Measurements from ENCODE around the gene C4orf51. TPM values are rescaled to one million over a fixed set of nuclear protein-coding genes. Genes with fewer than 3 reads are reported as not detected.

C4orf51 gene
- total and polyA plus RNA-seq, 8 donors, result not detected

GRCh38 chr4:145665773-145666172 lies 14.2 kb upstream of the C4orf51 start:
- Histone ChIP-seq H3K4me3 (no peak overlapping the region), H3K36me3 (no peaks in the 10 kb centered on the region), H3K27ac (no peak overlapping the region), H3K27me3 (no peaks in the 10 kb centered on the region), H3K9me3 (no peaks in the 10 kb centered on the region), H3K4me1 (no peaks in the 10 kb centered on the region)
- intact Hi-C loops (cut with DNase I), result no loop called here
- no peak for DNase-seq
- no peak for ATAC-seq
- TF ChIP-seq CTCF (IDR thresholded peaks at IDR 0.05), result no peak

- intact Hi-C loops (cut with DNase I), result no loop called here
- no peak overlapping the region for H3K27ac ChIP-seq
Measured at GRCh38 chr4:145670422-145670821, 9.5 kb upstream of the C4orf51 start.

DNA sequence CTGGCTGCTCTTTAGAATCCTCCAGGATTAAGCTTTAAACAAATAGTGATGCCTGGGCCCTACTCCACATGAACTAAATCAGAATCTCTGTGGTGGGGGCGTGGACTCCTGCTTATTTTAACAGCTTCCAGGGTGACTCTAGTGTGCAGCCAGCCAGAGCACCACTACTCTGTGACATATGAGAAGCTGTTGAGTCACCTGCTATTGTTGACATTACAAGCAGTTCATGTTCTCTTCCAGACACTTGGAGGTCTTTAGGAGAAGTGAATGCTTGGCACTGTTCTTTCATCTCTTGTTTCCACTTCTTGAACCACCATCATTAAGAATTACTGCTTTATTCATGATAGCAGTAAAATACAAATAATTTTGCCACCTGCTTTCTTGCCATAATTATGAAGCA lies 426 bp upstream of the C4orf51 start:
- Histone ChIP-seq H3K36me3 (no peaks in the 10 kb centered on the region), H3K4me3 (no peak overlapping the region), H3K9me3 (peaks cover 0 to 8% of the 10 kb centered on the region in 2 donors), H3K27me3 (no peaks in the 10 kb centered on the region), H3K27ac (peak overlapping the region; percentile 21 to 57), H3K4me1 (peaks cover 0 to 4% of the 10 kb centered on the region in 2 donors)
- DNase-seq, result peak in 2 of 4 donors; percentile 60 to 66
- intact Hi-C loops (cut with DNase I), result no loop called here
- TF ChIP-seq CTCF (IDR thresholded peaks at IDR 0.05), result no peak
- peak; percentile 92 for ATAC-seq

More at GRCh38 chr4:145670422-145670821, 9.5 kb upstream of the C4orf51 start:
- Histone ChIP-seq H3K9me3 (no peaks in the 10 kb centered on the region), H3K27me3 (no peaks in the 10 kb centered on the region), H3K4me1 (no peaks in the 10 kb centered on the region), H3K36me3 (no peaks in the 10 kb centered on the region), H3K4me3 (no peak overlapping the region)
- TF ChIP-seq CTCF (IDR thresholded peaks at IDR 0.05), result no peak
- DNase-seq, result no peak
- no peak for ATAC-seq

- peak; percentile 57 for ATAC-seq
- no peak for TF ChIP-seq CTCF (IDR thresholded peaks at IDR 0.05)
- no peaks in the 10 kb centered on the region for H3K27me3 ChIP-seq
Measured at GRCh38 chr4:145680902-145681301, 956 bp downstream of the C4orf51 start.

DNA sequence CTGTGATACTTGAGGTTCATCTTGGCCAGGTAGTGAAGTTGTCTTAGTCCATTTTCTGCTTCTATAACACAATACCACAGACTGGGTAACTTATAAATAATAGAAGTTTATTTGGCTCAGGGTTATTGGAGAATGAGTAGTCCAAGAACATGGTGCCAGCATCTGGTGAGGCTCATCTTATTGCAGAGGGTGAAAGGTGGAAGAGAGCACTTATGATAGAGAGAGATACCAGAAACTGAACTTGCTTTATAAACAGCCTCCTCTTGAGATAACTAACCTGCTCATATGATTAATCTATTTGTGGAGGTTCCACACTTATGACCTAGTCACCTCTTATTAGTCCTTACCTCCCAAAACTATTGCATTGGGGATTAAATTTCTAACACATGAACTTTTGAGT lies 1.6 kb downstream of the C4orf51 start:
- ATAC-seq, result no peak
- Histone ChIP-seq H3K4me3 (no peak overlapping the region), H3K27me3 (no peaks in the 10 kb centered on the region), H3K27ac (no peak overlapping the region), H3K9me3 (peaks cover 0 to 8% of the 10 kb centered on the region in 2 donors), H3K36me3 (no peaks in the 10 kb centered on the region), H3K4me1 (peaks cover 0 to 4% of the 10 kb centered on the region in 2 donors)
- intact Hi-C loops (cut with DNase I), result no loop called here
- no peak for DNase-seq
- TF ChIP-seq CTCF (IDR thresholded peaks at IDR 0.05), result no peak

More at GRCh38 chr4:145680902-145681301, 956 bp downstream of the C4orf51 start:
- H3K4me1 ChIP-seq, result peaks cover 0 to 4% of the 10 kb centered on the region in 2 donors
- no peak for DNase-seq
- H3K4me3 ChIP-seq, result no peak overlapping the region
- no peaks in the 10 kb centered on the region for H3K36me3 ChIP-seq
- intact Hi-C loops (cut with DNase I), result no loop called here
- H3K9me3 ChIP-seq, result peaks cover 0 to 8% of the 10 kb centered on the region in 2 donors
- H3K27ac ChIP-seq, result peak overlapping the region in 1 of 2 donors; percentile 57

All from left lung (tissue), 10 donors.